ENCODE measurements around the gene HAUS3. TPM values are rescaled to one million over a fixed set of nuclear protein-coding genes. Genes with fewer than 3 reads are reported as not detected.

HAUS3 gene
- total RNA-seq, 1 experiment from 2014 or later: 11.9 TPM

GRCh38 chr4:2267320-2267811, 25.4 kb upstream of the HAUS3 start:
- ATAC-seq: no peak
- Mint-ChIP-seq H3K9me3 (no peaks in the 10 kb centered on the region), H3K27ac (no peak overlapping the region), H3K27me3 (ENCODE audit: low read depth) (peaks cover 7% of the 10 kb centered on the region), H3K36me3 (no peaks in the 10 kb centered on the region), H3K4me1 (peaks cover 9% of the 10 kb centered on the region), H3K4me3 (no peak overlapping the region)
- CTCF ChIA-PET: interaction anchor here (0.9 to 1.8 kb wide), 2 partner anchors 28 to 47 kb away, joined by 3 to 6 read pairs; no protein-coding TSS in a partner anchor
- TF ChIP-seq ZNF138 (CRISPR knock-in tag; conservative IDR thresholded peaks at IDR 0.05) (no peak), HMGXB4 (CRISPR knock-in tag; IDR thresholded peaks at IDR 0.05) (no peak), ELF4 (CRISPR knock-in tag; IDR thresholded peaks at IDR 0.05; ENCODE audit: low read depth) (no peak), FOXP1 (CRISPR knock-in tag; IDR thresholded peaks at IDR 0.05; ENCODE audit: borderline replicate concordance) (no peak), MXD4 (CRISPR knock-in tag; IDR thresholded peaks at IDR 0.05; ENCODE audit: borderline replicate concordance) (no peak), KAT7 (CRISPR knock-in tag; IDR thresholded peaks at IDR 0.05; ENCODE audit: borderline replicate concordance) (no peak), ZBTB43 (CRISPR knock-in tag; IDR thresholded peaks at IDR 0.05) (no peak), MLX (CRISPR knock-in tag; IDR thresholded peaks at IDR 0.05) (no peak)
- POLR2A ChIA-PET: no interaction called here
- no peak for DNase-seq (ENCODE audit: low spot score)

- DNase-seq (ENCODE audit: low spot score) (no peak), ATAC-seq (no peak)
- Mint-ChIP-seq H3K36me3 (no peaks in the 10 kb centered on the region), H3K27me3 (ENCODE audit: low read depth) (peaks cover 7% of the 10 kb centered on the region), H3K27ac (no peak overlapping the region), H3K4me3 (no peak overlapping the region), H3K9me3 (no peaks in the 10 kb centered on the region), H3K4me1 (peaks cover 9% of the 10 kb centered on the region)
- CTCF ChIA-PET: interaction anchor here (0.9 kb wide), 1 partner anchor 47 kb away, joined by 3 read pairs; no protein-coding TSS in a partner anchor
- POLR2A ChIA-PET: no interaction called here
- no peak for TF ChIP-seq FOXJ3 (CRISPR knock-in tag; IDR thresholded peaks at IDR 0.05; ENCODE audit: borderline replicate concordance)
- TF ChIP-seq STAT6 (CRISPR knock-in tag; conservative IDR thresholded peaks at IDR 0.05; ENCODE audit: low read depth): no peak
- TF ChIP-seq ZMAT4 (CRISPR knock-in tag; IDR thresholded peaks at IDR 0.05): no peak
- no peak for TF ChIP-seq NR3C1 (CRISPR knock-in tag; conservative IDR thresholded peaks at IDR 0.05; ENCODE audit: low read depth)
- no peak for TF ChIP-seq ZNF232 (CRISPR knock-in tag; IDR thresholded peaks at IDR 0.05)
- TF ChIP-seq E2F1 (CRISPR knock-in tag; IDR thresholded peaks at IDR 0.05): no peak
- no peak for TF ChIP-seq ZNF423 (CRISPR knock-in tag; IDR thresholded peaks at IDR 0.05)
- no peak for TF ChIP-seq SMAD4 (CRISPR knock-in tag; IDR thresholded peaks at IDR 0.05)
- TF ChIP-seq ESRRA (CRISPR knock-in tag; IDR thresholded peaks at IDR 0.05; ENCODE audit: borderline replicate concordance): no peak
- TF ChIP-seq SMAD3 (CRISPR knock-in tag; IDR thresholded peaks at IDR 0.05; ENCODE audit: borderline replicate concordance): no peak
- TF ChIP-seq NFATC4 (CRISPR knock-in tag; IDR thresholded peaks at IDR 0.05): no peak
- no peak for TF ChIP-seq USF1 (CRISPR knock-in tag; IDR thresholded peaks at IDR 0.05)
- TF ChIP-seq GTF2I (CRISPR knock-in tag; conservative IDR thresholded peaks at IDR 0.05): no peak
- TF ChIP-seq MLX (CRISPR knock-in tag; IDR thresholded peaks at IDR 0.05): no peak
- TF ChIP-seq FOXP1 (CRISPR knock-in tag; IDR thresholded peaks at IDR 0.05; ENCODE audit: borderline replicate concordance): no peak
- no peak for TF ChIP-seq NFE2L1 (CRISPR knock-in tag; IDR thresholded peaks at IDR 0.05)
- TF ChIP-seq GABPB1 (CRISPR knock-in tag; IDR thresholded peaks at IDR 0.05): no peak
- TF ChIP-seq ZBTB43 (CRISPR knock-in tag; IDR thresholded peaks at IDR 0.05): no peak
- no peak for TF ChIP-seq TEAD4 (CRISPR knock-in tag; IDR thresholded peaks at IDR 0.05)
Measured at GRCh38 chr4:2266821-2267220, 24.9 kb upstream of the HAUS3 start.

All from WTC11 (cell line).